Measurements from ENCODE around the gene ADAM8. TPM values are rescaled to one million over a fixed set of nuclear protein-coding genes. Genes with fewer than 3 reads are reported as not detected.

Gene ADAM8
- total RNA-seq, 1 donor from 2014 or later: 1.7 TPM

Other genes starting within 250 kb of the ADAM8 start
- gene ADGRA1, start 188.9 kb downstream of the ADAM8 start, total RNA-seq: 2.5 TPM
- gene KNDC1, start 116.6 kb downstream of the ADAM8 start, total RNA-seq: 5.9 TPM
- not detected for gene UTF1, start 46.7 kb downstream of the ADAM8 start, total RNA-seq
- gene VENTX, start 39.0 kb downstream of the ADAM8 start, total RNA-seq: not detected
- 42.4 TPM for gene TUBGCP2, start 32.0 kb upstream of the ADAM8 start, total RNA-seq
- 7.5 TPM for gene ZNF511, start 32.0 kb upstream of the ADAM8 start, total RNA-seq
- 4.7 TPM for gene CALY, start 60.0 kb upstream of the ADAM8 start, total RNA-seq
- not detected for gene PRAP1, start 70.5 kb upstream of the ADAM8 start, total RNA-seq
- 6.9 TPM for gene FUOM, start 81.2 kb upstream of the ADAM8 start, total RNA-seq
- gene ECHS1, start 96.5 kb upstream of the ADAM8 start, total RNA-seq: 28.2 TPM
- 10.1 TPM for gene PAOX, start 102.4 kb upstream of the ADAM8 start, total RNA-seq
- 14.8 TPM for gene MTG1, start 117.3 kb upstream of the ADAM8 start, total RNA-seq
- gene SPRN, start 147.8 kb upstream of the ADAM8 start, total RNA-seq: 6.1 TPM
- gene SCART1, start 177.1 kb upstream of the ADAM8 start, total RNA-seq: 0.47 TPM

All from occipital lobe (tissue), 1 donor.